Iris pigment epithelial cell (primary cell): ENCODE measurements around the gene WBP1.
"Not testable (repeated sequence)": the region's sequence is repeated elsewhere in the genome, so short reads cannot be mapped to it uniquely, and the experiment has no call there.

Experiments used
- DNase-seq: peaks from one replicate; pipeline ENCODE4 v3.0.0-alpha.2; 2011; ENCODE audit warnings: low read depth

WBP1 gene

DNA sequence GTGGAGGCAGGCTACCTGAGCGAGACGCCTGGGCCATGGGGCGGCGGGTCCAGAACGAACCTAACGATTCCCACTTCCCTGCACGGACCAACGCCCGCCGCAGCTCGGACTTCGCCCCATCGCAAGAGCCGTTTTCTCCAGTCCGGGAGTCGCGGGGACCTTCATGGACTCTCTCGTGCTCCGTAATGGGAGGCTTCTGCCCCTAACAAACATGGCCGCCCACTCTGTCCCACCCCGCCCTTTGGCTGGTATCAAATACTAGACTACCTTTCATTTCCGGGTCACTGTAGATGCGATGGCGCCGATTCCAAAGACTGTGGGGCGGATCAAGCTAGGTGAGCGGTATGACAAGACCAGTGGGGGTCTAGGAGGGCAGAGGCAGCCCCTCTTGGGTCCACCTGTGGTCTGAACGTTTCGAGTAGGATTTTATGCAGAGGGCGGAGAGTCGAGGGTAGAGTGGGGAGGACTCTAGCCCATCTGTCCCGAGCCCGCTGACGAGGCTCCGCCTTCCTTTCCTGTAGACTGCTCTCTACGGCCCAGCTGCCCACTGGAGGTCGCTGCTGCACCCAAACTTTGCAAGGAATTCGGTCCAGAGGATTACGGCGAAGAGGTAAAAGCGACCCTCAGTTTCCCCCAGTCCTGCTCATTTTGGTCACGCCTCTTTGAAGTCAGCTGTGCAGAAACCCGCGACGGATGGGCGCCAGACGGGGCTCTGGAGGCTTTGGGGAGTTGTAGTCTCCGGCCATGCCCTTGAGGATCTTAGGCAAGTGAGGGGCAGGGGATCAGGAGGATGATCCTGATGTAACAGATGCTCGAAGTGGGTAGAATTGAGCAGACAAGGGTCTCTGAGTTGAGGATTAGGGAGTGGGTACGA, 24.8 kb downstream of the WBP1 start, which contains the start of the genes CCDC142 and TTC31:
TSS of gene CCDC142 (minus strand) at position 198 of the 874 bp plus-strand sequence. CDS start at position 37, 161 bp downstream.
TSS of gene TTC31 (plus strand) at position 281 of the 874 bp plus-strand sequence. CDS start at position 296, 15 bp downstream.
- DNase-seq = peak; percentile 96

- DNase-seq = not testable (repeated sequence)
Observed at GRCh38 chr2:74483675-74484164, 25.5 kb downstream of the WBP1 start.

- DNase-seq = no peak
Observed at GRCh38 chr2:74486141-74486540, 27.9 kb downstream of the WBP1 start.

DNA sequence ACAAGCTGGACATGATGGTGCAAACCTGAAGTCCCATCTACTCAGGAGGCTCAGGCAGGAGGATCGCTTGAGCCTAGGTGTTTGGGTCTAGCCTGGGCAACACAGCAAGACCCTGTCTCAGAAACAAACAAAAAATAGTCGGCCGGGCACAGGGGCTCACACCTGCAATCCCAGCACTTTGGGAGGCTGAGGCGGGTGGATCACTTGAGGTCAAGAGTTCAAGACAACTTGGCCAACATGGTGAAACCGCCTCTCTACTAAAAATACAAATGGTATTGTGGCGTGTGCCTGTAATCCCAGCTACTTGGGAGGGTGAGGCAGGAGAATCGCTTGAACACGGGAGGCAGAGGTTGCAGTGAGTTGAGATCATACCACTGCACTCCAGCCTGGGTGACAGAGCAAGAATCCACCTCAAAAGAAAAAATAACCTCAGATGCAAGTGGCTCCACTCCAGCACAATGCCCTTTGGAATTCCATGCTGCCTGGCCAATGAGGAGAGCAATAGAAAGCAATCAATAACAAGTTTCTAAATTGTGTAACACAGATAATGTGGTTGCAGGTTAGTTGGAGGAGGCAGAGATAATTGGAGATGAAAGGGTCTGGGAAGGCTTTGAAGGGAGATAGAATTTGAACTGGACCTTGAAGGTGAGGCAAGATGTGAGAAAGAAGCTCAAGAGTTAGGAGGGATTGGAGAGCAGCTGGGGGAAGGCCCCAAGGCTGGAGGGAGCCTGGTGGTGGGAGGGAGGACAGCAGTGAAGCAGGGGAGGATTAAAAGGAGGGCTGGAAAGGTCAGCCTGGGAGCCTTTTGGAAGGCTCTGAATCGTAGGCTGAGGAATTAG, 30.6 kb downstream of the WBP1 start:
- DNase-seq = no peak

DNA sequence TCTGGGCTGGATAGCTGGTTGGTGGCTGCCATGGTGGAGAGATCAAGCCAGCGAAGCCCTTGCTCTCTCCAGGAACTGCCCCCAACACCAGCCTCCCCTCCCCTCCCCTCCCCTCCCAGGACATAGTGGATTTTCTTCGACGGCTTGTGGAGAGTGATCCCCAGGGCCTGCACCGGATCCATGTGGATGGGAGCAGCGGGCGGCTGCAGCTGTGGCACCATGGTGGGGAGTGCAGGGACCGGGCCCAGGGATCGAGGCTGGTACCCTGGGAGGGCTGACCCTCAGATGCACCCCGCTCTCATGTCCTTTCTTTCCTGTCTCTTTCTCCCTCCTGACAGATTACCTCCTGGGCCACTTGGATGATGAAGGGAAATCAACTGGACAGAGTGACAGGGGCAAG, 31.7 kb downstream of the WBP1 start:
- DNase-seq = no peak

DNA sequence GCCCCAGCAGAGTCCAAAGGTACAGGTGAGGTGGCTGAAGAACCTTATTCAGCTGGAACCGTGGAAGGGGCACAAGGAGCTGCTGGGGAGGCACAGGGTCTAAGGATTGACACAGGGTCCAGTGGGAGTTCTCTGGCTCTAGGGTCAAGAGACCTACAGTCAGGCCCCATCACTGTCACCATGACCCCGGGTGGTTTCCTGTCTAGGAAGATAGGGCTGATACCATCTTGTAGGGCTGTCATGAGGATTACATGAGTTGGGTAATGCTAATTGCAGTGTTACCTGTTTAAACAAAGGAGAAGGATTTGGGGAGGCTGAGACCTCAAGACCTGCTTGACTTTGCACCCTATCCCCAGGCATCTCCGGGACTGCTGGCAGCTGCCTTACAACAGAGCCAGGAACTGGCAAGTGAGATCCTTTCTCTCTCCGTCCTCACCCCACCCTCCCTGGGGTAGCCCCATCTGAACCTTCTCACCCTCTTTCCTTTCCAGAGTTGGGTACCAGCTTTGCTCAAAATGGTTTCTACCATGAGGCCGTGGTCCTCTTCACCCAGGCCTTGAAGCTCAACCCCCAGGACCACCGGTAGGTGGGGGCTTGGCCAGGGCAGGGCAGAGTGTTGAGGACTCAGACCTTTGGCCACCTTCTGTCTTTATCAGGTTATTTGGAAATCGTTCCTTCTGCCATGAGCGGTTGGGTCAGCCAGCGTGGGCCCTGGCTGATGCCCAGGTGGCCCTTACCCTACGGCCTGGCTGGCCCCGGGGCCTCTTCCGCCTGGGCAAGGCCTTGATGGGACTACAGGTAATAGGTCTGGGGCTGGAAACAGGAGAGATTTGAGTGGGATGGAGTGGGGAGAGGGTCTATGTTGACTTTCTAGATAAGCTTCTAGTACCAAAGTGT, 33.7 kb downstream of the WBP1 start:
- no peak for DNase-seq

GRCh38 chr2:74493546-74493945, 35.3 kb downstream of the WBP1 start:
- DNase-seq = peak; percentile 10

- no peak for DNase-seq
Observed at GRCh38 chr2:74495440-74495839, 37.2 kb downstream of the WBP1 start.

- DNase-seq = no peak
Observed at GRCh38 chr2:74496997-74497776, 38.9 kb downstream of the WBP1 start.

GRCh38 chr2:74497777-74498499, 39.7 kb downstream of the WBP1 start:
- peak; percentile 22 for DNase-seq

- DNase-seq = peak; percentile 29
Observed at GRCh38 chr2:74498500-74499266, 40.4 kb downstream of the WBP1 start.

GRCh38 chr2:74499267-74499939, 41.2 kb downstream of the WBP1 start, which contains the start of gene LBX2:
Gene LBX2, minus strand, starts transcription at chr2:74499603. Its CDS starts 66 bp downstream, at chr2:74499537.
- peak; percentile 28 for DNase-seq

DNA sequence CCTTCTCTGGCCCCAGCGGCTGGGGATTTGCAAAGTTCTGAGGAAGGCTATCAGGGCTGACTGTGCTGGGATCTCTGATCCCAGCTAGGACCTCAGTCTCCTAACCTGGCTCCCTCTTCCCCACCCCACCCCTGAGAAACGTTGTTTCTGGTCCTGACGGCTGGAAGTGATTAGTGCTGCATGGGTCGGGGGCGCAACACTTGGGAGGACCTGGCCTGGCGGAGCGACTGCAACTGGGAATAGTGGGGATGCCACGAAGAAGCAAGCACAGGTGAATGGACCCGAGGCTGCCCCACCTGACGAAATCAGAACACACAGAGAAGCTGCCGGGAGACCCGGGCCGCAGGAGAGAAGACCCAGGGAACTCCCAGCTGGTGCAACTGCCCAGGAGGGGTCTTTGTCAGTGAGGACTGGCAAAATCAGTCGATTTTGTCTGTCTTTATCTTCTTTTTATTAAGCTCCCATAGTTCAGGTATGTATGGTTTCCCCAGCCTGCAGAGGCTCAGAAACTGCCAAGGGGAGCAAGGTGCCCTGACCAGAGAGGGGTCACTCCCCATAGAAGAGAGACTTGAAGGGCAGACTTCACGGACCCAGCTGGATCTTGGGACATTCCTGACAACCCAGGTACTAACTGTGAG, 41.8 kb downstream of the WBP1 start:
- DNase-seq = no peak

DNA sequence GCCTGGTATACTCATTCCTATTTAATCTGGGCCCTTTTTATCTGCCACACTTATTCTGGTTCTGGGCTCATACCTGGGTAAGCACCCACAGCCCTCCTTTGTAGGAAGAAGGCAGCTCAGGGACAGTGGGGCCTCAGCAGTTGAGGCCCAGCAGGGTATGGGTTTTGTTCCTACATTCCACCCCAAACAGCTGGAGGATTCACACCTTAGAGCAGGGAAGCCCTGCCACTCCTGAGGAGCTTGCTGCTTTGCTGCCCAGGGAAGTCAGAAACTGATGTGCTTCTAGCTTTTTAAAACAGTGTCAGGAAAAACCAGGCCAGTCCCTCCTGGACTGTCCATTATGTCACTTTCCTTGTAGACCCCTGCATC, 42.3 kb downstream of the WBP1 start:
- no peak for DNase-seq

DNA sequence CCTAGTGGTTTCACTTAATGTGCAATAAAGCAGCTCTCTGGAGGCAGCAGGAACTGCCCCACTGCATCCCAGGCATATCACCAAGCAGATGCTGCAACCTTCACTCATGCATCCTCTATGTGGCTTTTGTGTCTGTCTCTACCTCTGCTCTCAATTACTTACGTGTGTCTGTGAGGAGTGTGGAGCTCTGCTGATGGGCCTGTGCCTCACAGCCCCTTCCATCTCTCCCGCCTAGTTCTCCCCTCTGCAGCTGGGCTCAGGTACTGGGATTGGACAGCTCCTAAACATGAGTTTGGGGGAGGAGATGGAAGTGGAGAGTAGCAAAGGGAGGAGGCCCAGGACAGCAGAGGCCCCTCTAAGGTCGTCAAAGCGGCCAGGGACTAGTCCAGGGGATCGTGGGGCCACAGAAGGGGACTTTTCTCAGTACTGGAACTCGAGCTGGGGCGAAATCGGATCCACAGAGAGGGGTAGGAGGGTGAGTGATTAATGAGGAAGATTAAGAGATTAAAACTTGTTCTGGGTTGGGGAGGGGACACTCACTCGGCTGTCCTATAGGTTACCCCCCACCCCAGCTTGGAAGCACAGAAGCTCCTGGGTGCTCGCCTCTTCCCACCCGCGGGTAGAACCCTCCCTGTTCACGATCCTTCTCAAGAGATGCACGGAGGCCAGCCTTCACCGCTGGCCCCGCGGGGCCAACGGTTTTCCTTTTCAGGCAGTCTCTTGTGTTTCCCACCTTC, 43.3 kb downstream of the WBP1 start:
- DNase-seq = no peak

DNA sequence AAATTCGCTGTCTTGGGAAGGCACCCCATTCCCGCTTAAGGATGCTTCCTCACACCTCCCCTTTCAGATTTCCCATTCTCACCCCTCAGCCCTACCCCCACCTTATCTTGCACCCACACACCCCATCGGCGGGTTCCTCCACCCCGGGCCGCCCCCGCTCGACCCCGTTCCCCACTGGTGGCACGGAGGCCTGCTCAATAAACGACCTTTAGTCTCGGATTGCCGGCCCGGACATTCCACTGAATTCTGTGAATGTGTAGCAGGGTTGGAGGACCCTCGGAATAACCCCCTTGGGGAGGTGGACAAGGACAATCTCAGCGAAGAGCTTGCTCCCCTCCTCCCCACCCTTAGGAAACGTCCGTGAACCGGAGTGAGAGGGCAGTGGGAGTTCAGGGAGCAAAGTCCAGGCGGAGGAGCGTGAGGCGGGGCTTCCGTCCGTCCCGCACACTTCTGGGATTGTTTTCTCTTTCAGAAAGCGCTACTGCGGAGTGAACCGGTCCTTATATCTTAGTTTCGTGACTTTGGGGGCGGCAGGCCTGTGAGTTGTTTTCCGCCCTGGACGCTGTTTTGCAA, 44.0 kb downstream of the WBP1 start:
- peak; percentile 9 for DNase-seq
